WI38 (cell line): ENCODE results near the gene LRRN4.
A peak's percentile ranks its signal among the peaks of the same experiment; 100 is the strongest.

ENCODE experiments used
- H3K4me3 ChIP-seq: 2 replicates; pipeline ENCODE4 v1.5.1; 2011; ENCODE audit warnings: low read depth, mild to moderate bottlenecking, control low read depth, low read length
- TF ChIP-seq, protein P1 (sequence below): IDR thresholded peaks from 2 replicates; pipeline ENCODE4 v1.5.1; 2012; ENCODE audit warnings: low read depth, mild to moderate bottlenecking, control low read depth, low read length

The LRRN4 gene

DNA sequence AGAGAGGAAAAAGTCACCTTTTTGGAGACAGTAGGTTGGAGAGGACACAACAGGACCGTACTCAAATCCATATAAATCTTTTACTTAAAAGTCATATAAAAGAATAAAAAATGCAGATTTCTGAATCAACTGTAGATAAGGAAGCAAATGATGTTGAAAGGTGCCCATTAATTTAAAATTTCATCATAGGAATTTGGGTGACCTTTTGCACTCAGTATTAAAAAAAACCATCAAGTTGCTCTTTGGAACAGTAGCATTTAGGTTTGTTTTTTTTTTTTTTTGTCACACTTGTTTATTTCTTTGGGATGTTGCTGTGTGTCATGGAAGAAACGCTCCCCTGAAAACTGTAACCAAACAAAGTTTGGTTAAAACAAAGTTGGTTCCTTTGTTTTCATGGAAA, 20.9 kb upstream of the LRRN4 start:
- H3K4me3 ChIP-seq: no peak overlapping the region
- TF ChIP-seq, protein P1, sequence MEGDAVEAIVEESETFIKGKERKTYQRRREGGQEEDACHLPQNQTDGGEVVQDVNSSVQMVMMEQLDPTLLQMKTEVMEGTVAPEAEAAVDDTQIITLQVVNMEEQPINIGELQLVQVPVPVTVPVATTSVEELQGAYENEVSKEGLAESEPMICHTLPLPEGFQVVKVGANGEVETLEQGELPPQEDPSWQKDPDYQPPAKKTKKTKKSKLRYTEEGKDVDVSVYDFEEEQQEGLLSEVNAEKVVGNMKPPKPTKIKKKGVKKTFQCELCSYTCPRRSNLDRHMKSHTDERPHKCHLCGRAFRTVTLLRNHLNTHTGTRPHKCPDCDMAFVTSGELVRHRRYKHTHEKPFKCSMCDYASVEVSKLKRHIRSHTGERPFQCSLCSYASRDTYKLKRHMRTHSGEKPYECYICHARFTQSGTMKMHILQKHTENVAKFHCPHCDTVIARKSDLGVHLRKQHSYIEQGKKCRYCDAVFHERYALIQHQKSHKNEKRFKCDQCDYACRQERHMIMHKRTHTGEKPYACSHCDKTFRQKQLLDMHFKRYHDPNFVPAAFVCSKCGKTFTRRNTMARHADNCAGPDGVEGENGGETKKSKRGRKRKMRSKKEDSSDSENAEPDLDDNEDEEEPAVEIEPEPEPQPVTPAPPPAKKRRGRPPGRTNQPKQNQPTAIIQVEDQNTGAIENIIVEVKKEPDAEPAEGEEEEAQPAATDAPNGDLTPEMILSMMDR: no peak

GRCh38 chr20:6074145-6074561, 20.3 kb upstream of the LRRN4 start:
- TF ChIP-seq, protein P1: peak; percentile 30; the same call in 1 of the 2 replicates
- H3K4me3 ChIP-seq: no peak overlapping the region

GRCh38 chr20:6070829-6071695, 17.2 kb upstream of the LRRN4 start:
- H3K4me3 ChIP-seq: no peak overlapping the region
- TF ChIP-seq, protein P1: no peak

GRCh38 chr20:6069669-6070068, 15.8 kb upstream of the LRRN4 start:
- H3K4me3 ChIP-seq: no peak overlapping the region
- TF ChIP-seq, protein P1: no peak

DNA sequence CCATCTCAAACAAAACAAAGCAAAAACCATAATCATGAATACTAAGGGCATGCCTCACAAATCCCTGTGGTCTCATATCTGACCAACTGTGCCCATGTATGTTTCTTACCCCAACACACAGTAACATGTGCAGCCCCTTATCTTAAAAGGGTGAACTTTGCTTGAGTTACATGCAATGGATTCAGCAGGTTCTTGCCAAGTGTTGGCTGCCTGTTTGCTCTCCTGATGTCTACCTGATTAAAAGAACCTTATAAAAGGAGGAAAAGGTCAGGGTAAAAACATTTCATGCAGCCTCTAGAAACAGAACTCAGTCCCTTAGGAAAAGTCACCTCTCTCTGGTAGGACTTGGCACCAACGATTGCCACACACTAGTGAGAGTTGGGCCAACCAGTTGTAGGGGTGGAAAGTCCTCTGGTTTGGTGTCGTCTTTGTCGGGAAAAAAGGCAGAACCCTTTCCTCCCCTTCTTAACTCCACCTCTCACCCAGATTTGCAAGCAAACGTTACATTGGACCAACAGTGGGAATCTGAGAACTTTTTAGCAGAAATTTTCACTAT, 14.0 kb upstream of the LRRN4 start:
- TF ChIP-seq, protein P1: no peak
- H3K4me3 ChIP-seq: no peak overlapping the region

DNA sequence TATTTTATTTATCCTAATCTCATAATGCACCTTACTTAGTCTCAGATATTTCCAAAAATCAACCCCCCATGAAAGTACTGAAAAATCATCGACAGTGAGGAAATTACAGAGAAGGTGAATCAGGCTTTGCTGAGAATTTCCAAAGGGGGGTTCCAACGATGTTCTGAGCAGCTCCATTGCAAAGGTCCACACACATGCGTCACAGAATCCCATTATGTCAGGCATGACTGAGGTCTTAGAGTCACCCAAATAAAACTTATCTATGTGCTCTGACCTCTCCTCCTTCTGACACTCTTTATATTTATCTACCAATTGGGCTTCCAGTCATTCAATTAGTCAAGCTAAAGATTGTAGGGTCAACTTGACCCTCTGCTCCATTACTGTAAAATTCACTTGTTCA, 12.7 kb upstream of the LRRN4 start:
- TF ChIP-seq, protein P1: no peak
- H3K4me3 ChIP-seq: no peak overlapping the region

DNA sequence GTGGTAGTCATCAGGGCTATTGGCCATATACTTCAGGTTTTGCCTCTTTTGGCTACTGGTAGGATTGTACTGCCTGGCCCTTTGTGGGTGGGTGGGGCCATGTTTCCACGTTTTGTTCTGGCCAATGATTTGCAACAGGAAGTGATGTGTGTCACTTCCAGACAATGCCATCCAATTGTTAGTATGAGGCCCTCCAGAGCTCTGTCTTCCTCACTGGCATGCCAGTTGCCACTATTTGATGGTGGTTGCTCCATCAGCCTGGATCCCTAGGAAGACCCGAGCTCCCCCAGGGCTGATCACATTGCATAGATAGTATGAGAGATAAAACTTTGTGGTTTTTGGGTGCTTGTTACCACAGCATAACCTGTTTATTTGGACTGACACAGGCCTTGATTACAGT, 7.7 kb upstream of the LRRN4 start:
- TF ChIP-seq, protein P1: no peak

More for the DNA sequence above, 7.7 kb upstream of the LRRN4 start:
- no peak overlapping the region for H3K4me3 ChIP-seq
